Measurements from ENCODE around the gene STON2. TPM values are rescaled to one million over a fixed set of nuclear protein-coding genes. Genes with fewer than 3 reads are reported as not detected.

STON2 gene
- total and polyA plus RNA-seq, 2 donors from 2014 or later: 14.8 to 86.6 TPM

DNA sequence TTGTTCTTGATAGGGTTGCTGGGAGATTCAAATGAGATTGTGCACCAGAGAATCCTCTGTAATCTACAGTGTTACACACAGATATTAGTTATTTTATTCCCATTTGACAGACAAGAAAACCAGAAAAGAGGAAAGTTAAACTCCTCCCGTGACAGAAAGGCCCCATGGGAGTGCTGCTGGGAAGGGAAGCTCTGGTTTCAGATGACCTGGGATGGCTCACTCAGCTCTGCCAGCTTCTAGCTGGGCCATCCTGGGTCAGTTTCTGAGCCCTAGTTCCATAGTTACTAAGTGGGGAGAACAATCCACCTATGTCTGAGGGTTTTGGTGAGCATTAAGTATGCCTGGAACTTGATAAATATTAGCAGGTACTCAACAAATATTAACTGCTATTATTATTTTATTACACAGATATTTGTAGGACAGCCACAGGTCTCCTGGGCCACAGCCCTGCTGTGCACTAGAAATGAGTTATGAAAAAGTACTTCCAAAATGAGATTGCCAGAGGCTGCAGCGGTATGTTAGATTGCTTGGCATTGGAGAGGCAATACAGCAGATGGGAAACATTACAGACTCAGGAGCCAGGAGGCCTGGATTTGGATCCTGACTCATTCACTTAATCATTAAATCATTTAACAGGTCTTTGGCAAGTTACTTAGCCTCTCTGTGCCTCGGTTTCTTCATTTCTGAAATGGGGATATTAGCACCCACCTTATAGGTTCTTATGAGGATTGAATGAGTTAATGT, 47.1 kb upstream of the STON2 start:
- intact Hi-C loops (cut with DNase I): no loop called here
- Histone ChIP-seq H3K9ac (ENCODE audit: low read length in 3 of 3) (no peak overlapping the region), H3K27me3 (ENCODE audit: control insufficient read depth, insufficient read depth, low read length) (no peaks in the 10 kb centered on the region), H3K9me3 (ENCODE audit: control insufficient read depth in 2 of 3, insufficient read depth in 1 of 3, low read length in 3 of 3) (no peaks in the 10 kb centered on the region), H3K4me1 (ENCODE audit: control insufficient read depth in 2 of 3, insufficient read depth in 2 of 3, low read depth in 1 of 3, low read length in 3 of 3) (peaks cover 0 to 11% (median 0%) of the 10 kb centered on the region in 3 donors), H3K27ac (ENCODE audit: low read depth in 2 of 2, low read length in 2 of 2) (no peak overlapping the region), H3K36me3 (ENCODE audit: control insufficient read depth in 2 of 3, insufficient read depth in 3 of 3, low read length in 3 of 3) (no peaks in the 10 kb centered on the region), H3K4me3 (ENCODE audit: low read length in 3 of 3) (no peak overlapping the region)
- TF ChIP-seq, protein P1, sequence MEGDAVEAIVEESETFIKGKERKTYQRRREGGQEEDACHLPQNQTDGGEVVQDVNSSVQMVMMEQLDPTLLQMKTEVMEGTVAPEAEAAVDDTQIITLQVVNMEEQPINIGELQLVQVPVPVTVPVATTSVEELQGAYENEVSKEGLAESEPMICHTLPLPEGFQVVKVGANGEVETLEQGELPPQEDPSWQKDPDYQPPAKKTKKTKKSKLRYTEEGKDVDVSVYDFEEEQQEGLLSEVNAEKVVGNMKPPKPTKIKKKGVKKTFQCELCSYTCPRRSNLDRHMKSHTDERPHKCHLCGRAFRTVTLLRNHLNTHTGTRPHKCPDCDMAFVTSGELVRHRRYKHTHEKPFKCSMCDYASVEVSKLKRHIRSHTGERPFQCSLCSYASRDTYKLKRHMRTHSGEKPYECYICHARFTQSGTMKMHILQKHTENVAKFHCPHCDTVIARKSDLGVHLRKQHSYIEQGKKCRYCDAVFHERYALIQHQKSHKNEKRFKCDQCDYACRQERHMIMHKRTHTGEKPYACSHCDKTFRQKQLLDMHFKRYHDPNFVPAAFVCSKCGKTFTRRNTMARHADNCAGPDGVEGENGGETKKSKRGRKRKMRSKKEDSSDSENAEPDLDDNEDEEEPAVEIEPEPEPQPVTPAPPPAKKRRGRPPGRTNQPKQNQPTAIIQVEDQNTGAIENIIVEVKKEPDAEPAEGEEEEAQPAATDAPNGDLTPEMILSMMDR (IDR thresholded peaks at IDR 0.05; ENCODE audit: borderline replicate concordance, extremely low read depth, insufficient read depth): no peak
- FAIRE-seq: no peak
- no peak for DNase-seq

DNA sequence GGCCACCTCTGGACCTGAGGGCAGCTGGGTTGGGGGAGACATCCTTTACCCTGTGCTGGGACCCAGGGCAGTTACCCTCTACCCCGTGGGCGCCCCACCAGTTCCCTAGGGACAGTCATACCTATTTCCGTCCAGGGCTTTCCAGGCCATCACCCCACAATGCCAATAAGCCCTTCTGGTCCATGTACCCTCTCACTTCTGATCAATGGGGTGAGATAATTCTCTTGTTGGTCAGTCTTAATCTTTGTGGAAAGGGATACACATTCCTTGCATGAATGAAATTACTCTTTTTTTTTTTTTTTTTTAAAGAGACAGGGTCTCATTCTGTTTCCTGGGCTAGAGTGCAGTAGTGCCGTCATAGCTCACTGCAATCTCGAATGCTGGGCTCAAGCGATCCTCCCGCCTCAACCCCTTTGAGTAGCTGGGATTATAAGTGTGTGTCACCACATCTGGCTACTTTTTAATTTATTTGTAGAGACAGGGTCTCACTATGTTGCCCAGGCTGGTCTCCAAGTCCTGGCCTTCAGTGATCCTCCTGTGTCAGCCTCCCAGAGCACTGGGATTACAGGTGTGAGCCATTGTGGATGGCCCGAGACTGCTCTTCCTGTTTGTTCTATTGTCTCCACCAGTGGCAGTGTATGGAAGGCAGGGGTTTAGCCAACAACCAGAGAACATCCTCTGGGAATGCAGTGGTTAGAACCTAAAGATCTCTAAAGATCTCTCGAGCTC, 46.3 kb upstream of the STON2 start:
- DNase-seq (no peak), FAIRE-seq (no peak)
- intact Hi-C loops (cut with DNase I): no loop called here
- no peak overlapping the region for H3K27ac ChIP-seq (ENCODE audit: low read depth in 2 of 2, low read length in 2 of 2)
- H3K27me3 ChIP-seq (ENCODE audit: control insufficient read depth, insufficient read depth, low read length): no peaks in the 10 kb centered on the region
- no peak overlapping the region for H3K9ac ChIP-seq (ENCODE audit: low read length in 3 of 3)
- H3K36me3 ChIP-seq (ENCODE audit: control insufficient read depth in 2 of 3, insufficient read depth in 3 of 3, low read length in 3 of 3): no peaks in the 10 kb centered on the region
- TF ChIP-seq, protein P1 (IDR thresholded peaks at IDR 0.05; ENCODE audit: borderline replicate concordance, extremely low read depth, insufficient read depth): no peak
- peaks cover 0 to 11% (median 0%) of the 10 kb centered on the region in 3 donors for H3K4me1 ChIP-seq (ENCODE audit: control insufficient read depth in 2 of 3, insufficient read depth in 2 of 3, low read depth in 1 of 3, low read length in 3 of 3)
- no peaks in the 10 kb centered on the region for H3K9me3 ChIP-seq (ENCODE audit: control insufficient read depth in 2 of 3, insufficient read depth in 1 of 3, low read length in 3 of 3)
- H3K4me3 ChIP-seq (ENCODE audit: low read length in 3 of 3): no peak overlapping the region

DNA sequence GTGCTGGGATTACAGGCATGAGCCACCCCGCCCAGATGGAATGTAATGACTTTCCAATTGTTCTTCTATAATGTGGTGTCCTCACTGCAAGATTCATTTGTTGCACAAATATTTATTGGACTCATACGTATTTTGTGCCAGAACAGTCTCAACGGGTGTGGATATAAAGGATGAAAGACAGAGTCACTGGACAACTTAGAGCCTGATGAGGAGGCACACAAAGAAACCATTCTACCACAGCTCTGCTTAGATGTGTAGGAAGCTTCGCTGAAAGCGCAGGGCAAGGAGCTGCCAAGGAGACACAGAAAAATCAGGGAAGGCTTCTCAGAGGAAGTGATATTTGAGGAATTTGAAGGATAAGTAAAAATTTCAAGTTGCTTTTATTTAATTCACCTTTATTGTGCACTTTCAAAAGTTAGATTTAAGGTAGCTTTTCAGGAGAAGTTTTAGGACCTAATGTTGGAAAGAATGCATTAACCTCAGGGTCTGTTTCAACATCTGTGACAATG, 41.6 kb upstream of the STON2 start:
- Histone ChIP-seq H3K27ac (ENCODE audit: low read depth in 2 of 2, low read length in 2 of 2) (no peak overlapping the region), H3K9ac (ENCODE audit: low read length in 3 of 3) (no peak overlapping the region), H3K36me3 (ENCODE audit: control insufficient read depth in 2 of 3, insufficient read depth in 3 of 3, low read length in 3 of 3) (no peaks in the 10 kb centered on the region), H3K4me1 (ENCODE audit: control insufficient read depth in 2 of 3, insufficient read depth in 2 of 3, low read depth in 1 of 3, low read length in 3 of 3) (peaks cover 0 to 4% (median 0%) of the 10 kb centered on the region in 3 donors), H3K9me3 (ENCODE audit: control insufficient read depth in 2 of 3, insufficient read depth in 1 of 3, low read length in 3 of 3) (no peaks in the 10 kb centered on the region), H3K27me3 (ENCODE audit: control insufficient read depth, insufficient read depth, low read length) (no peaks in the 10 kb centered on the region), H3K4me3 (ENCODE audit: low read length in 3 of 3) (no peak overlapping the region)
- intact Hi-C loops (cut with DNase I): no loop called here
- no peak for DNase-seq
- TF ChIP-seq, protein P1 (IDR thresholded peaks at IDR 0.05; ENCODE audit: borderline replicate concordance, extremely low read depth, insufficient read depth): no peak
- FAIRE-seq: no peak

All from kidney (tissue), 14 donors.